Activated CD8-positive, alpha-beta T cell treated with anti-CD3 and anti-CD28 coated beads for 36 hours (primary cell): ENCODE data around the gene EHD4. TPM values are rescaled to one million over a fixed set of nuclear protein-coding genes. Genes with fewer than 3 reads are reported as not detected.

Source experiments
- ATAC-seq: fragments of 200-7000 bp; cut with Tn5 transposase; one replicate; pipeline ENCODE4 v1.10.0; 2021; ENCODE audit warnings: mild to moderate bottlenecking, moderate library complexity
- CTCF ChIA-PET: fragments of 350-600 bp; sonication (Branson Sonifier 250); formaldehyde crosslinking; loops from one replicate; lab custom pipeline; 2021; ENCODE audit warnings: antibody characterized with exemption; lab: Charles Lee
- POLR2A ChIA-PET: fragments of 350-600 bp; sonication (Branson Sonifier 250); formaldehyde crosslinking; loops from one replicate; lab custom pipeline; 2021; ENCODE audit warnings: antibody characterized with exemption; lab: Charles Lee
- DNase-seq: peaks from one replicate; pipeline ENCODE4 v3.0.0-alpha.2; 2020
- H3K27ac Mint-ChIP-seq: one replicate; pipeline ENCODE4 v1.8.0; 2021; ENCODE audit warnings: mild to moderate bottlenecking, mixed read lengths
- H3K27me3 Mint-ChIP-seq: one replicate; pipeline ENCODE4 v1.8.0; 2021; ENCODE audit warnings: mixed read lengths
- H3K36me3 Mint-ChIP-seq: one replicate; pipeline ENCODE4 v1.8.0; 2021; ENCODE audit warnings: low read depth, mixed read lengths
- H3K4me1 Mint-ChIP-seq: one replicate; pipeline ENCODE4 v1.8.0; 2021; ENCODE audit warnings: low read depth, mixed read lengths
- H3K4me3 Mint-ChIP-seq: one replicate; pipeline ENCODE4 v1.8.0; 2021; ENCODE audit warnings: mild to moderate bottlenecking, moderate library complexity, mixed read lengths
- H3K9me3 Mint-ChIP-seq: one replicate; pipeline ENCODE4 v1.8.0; 2021; ENCODE audit warnings: mixed read lengths
- intact Hi-C: fragments of 100-400 bp; cut with micrococcal nuclease; formaldehyde crosslinking; loops from one replicate; pipeline ENCODE4 v1.10.0; 2022
- total RNA-seq, 2 experiments: library from RNA; stranded (reverse); gene quantifications; one replicate each; pipeline ENCODE4 v1.2.3, GENCODE V29; 2021
- TF ChIP-seq, protein P1 (sequence below): fragments of 200-600 bp; IDR thresholded peaks from one replicate; pipeline ENCODE4 v1.8.0; 2022; ENCODE audit warnings: antibody characterized with exemption, mild to moderate bottlenecking

EHD4 gene
- total RNA-seq, 2 experiments from 2014 or later: 22.3 to 22.6 TPM

DNA sequence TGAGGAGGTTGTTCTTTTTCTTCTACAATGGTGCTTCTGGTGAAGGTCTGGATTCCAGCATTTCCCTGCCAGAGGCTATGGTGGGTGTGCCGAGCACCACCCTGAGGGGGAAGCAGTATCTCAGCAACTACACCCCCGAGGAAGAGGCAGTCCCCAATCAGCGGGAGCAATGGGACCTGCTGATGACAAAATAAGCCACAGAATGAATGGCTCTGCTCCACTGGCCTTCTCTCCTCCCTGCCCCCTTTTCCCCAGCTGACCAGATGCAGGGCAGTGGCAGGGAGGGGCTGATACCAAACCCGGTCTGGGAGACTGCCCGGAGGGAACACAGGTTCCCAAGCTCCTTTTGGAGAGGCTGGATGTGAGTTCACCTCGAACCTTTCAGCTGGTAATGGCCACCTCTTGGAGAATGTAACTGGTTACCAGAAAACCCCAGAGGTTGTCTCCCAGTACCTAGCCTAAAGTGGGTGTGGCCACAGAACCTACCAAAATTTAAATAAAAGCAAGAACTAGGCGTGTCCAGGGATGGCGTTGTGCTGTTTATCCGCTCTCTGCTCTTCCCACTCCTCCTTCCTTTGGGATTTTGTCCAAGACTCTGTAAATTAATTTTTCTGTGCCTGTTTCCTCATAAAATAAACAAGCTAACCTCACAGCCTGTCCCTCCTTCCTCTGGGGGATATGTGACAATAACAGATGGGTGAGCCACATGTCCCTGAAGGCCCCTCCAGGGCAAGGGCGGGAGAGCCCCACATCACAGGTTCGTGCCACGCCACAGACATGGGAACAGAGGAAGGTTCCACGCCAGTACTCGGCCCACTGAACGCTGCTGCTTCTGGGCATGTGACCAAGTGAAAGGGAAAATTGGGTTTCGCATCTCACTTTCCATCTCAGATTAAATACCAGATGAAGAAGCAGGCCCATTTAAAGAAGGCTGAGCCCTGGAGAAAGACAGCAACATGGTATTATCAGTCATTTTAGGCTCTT, 43.4 kb downstream of the EHD4 start:
- no peak overlapping the region for H3K4me3 Mint-ChIP-seq
- DNase-seq (peak; percentile 45), ATAC-seq (peak; percentile 57)
- POLR2A ChIA-PET: interaction anchor here (1.0 kb wide), 1 partner anchor 13 kb away, joined by 3 read pairs; no protein-coding TSS in a partner anchor
- TF ChIP-seq, protein P1, sequence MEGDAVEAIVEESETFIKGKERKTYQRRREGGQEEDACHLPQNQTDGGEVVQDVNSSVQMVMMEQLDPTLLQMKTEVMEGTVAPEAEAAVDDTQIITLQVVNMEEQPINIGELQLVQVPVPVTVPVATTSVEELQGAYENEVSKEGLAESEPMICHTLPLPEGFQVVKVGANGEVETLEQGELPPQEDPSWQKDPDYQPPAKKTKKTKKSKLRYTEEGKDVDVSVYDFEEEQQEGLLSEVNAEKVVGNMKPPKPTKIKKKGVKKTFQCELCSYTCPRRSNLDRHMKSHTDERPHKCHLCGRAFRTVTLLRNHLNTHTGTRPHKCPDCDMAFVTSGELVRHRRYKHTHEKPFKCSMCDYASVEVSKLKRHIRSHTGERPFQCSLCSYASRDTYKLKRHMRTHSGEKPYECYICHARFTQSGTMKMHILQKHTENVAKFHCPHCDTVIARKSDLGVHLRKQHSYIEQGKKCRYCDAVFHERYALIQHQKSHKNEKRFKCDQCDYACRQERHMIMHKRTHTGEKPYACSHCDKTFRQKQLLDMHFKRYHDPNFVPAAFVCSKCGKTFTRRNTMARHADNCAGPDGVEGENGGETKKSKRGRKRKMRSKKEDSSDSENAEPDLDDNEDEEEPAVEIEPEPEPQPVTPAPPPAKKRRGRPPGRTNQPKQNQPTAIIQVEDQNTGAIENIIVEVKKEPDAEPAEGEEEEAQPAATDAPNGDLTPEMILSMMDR: no peak
- no peaks in the 10 kb centered on the region for H3K9me3 Mint-ChIP-seq
- H3K4me1 Mint-ChIP-seq: peaks cover 33% of the 10 kb centered on the region
- intact Hi-C loops: no loop called here
- H3K27ac Mint-ChIP-seq: no peak overlapping the region
- no peaks in the 10 kb centered on the region for H3K27me3 Mint-ChIP-seq
- CTCF ChIA-PET: interaction anchor here (0.7 kb wide), 1 partner anchor 24 kb away, joined by 4 read pairs; no protein-coding TSS in a partner anchor
- peaks cover 2% of the 10 kb centered on the region for H3K36me3 Mint-ChIP-seq

- no peaks in the 10 kb centered on the region for H3K27me3 Mint-ChIP-seq
- H3K36me3 Mint-ChIP-seq: peaks cover 2% of the 10 kb centered on the region
- no peak overlapping the region for H3K4me3 Mint-ChIP-seq
- DNase-seq (no peak), ATAC-seq (no peak)
- TF ChIP-seq, protein P1: no peak
- H3K9me3 Mint-ChIP-seq: no peaks in the 10 kb centered on the region
- H3K27ac Mint-ChIP-seq: no peak overlapping the region
- POLR2A ChIA-PET: no interaction called here
- intact Hi-C loops: no loop called here
- peaks cover 30% of the 10 kb centered on the region for H3K4me1 Mint-ChIP-seq
- CTCF ChIA-PET: no interaction called here
Observed at GRCh38 chr15:41928100-41928499, 44.3 kb downstream of the EHD4 start.

DNA sequence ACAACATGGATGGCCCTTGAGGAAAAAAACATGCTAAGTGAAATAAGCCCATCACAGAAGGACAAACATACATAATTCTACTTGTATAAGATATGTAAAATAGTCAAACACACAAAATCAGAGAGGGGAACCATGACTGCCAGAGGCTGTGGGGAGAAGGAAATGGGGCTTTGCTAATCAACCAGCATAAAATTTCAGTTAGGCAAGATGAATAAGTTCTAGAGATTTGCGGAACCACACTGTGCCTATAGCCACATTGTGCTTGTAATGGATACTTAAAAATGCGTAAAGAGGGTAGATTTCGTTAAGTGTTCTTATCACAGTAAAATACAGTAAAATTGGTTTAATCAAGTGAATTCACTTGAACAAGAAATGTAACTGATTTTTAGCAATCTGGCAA, 44.8 kb downstream of the EHD4 start:
- DNase-seq (no peak), ATAC-seq (no peak)
- ChIA-PET POLR2A (no interaction called here), CTCF (no interaction called here)
- Mint-ChIP-seq H3K27me3 (no peaks in the 10 kb centered on the region), H3K4me3 (no peak overlapping the region), H3K36me3 (peaks cover 2% of the 10 kb centered on the region), H3K27ac (no peak overlapping the region), H3K9me3 (no peaks in the 10 kb centered on the region), H3K4me1 (peaks cover 29% of the 10 kb centered on the region)
- TF ChIP-seq, protein P1: no peak
- intact Hi-C loops: no loop called here

GRCh38 chr15:41926185-41927056, 45.9 kb downstream of the EHD4 start:
- DNase-seq: no peak
- Mint-ChIP-seq H3K4me3 (no peak overlapping the region), H3K27ac (no peak overlapping the region), H3K27me3 (no peaks in the 10 kb centered on the region), H3K36me3 (no peaks in the 10 kb centered on the region), H3K9me3 (no peaks in the 10 kb centered on the region), H3K4me1 (peaks cover 28% of the 10 kb centered on the region)
- TF ChIP-seq, protein P1: no peak
- ChIA-PET CTCF (interaction anchor here (2.8 kb wide), 1 partner anchor 22 kb away, joined by 9 read pairs; no protein-coding TSS in a partner anchor), POLR2A (interaction anchor here (0.7 to 1.5 kb wide), 2 partner anchors 46 to 57 kb away, joined by 3 to 4 read pairs; partner anchors contain the start of gene EHD4)
- peak; percentile 35 for ATAC-seq
- intact Hi-C loops: no loop called here
